DOHH2 (cell line): Measurements from ENCODE around the gene GCGR.

ENCODE experiments used
- CTCF ChIP-seq: fragments of 200-600 bp; sonication (generic); IDR thresholded peaks from one replicate; pipeline ENCODE4 v1.5.1; 2014; ENCODE audit warnings: antibody characterized with exemption, mild to moderate bottlenecking, low read depth, low read length; ENCODE audit not compliant: poor library complexity, severe bottlenecking
- EZH2phosphoT487 ChIP-seq: fragments of 200-600 bp; sonication (generic); IDR thresholded peaks from 2 replicates; pipeline ENCODE4 v1.6.1; 2017; ENCODE audit warnings: borderline replicate concordance, mild to moderate bottlenecking, antibody characterized with exemption, low read length, moderate library complexity, mixed read lengths

- no peak for TF ChIP-seq CTCF
- no peak for TF ChIP-seq EZH2phosphoT487
Measured at GRCh38 chr17:81842378-81842724, 38.4 kb downstream of the GCGR start.
